Naive thymus-derived CD8-positive, alpha-beta T cell (primary cell): ENCODE measurements around the gene NR2F1. TPM values are rescaled to one million over a fixed set of nuclear protein-coding genes. Genes with fewer than 3 reads are reported as not detected.

Experiments
- ATAC-seq, 2 donors: fragments of 150-1000 bp; cut with Tn5 transposase in 1 of 2; sonication (Bioruptor Pico), chemical (Tn5 transposase) in 1 of 2; 1 replicate in 1 of 2; 2 replicates in 1 of 2; pipeline ENCODE4 v1.10.0; 2021; ENCODE audit warnings: mild to moderate bottlenecking in 2 of 2, moderate library complexity in 2 of 2
- POLR2A ChIA-PET: fragments of 350-600 bp; sonication (Branson Sonifier 250); formaldehyde crosslinking; loops from one replicate; lab custom pipeline; 2021; ENCODE audit warnings: antibody characterized with exemption; lab: Charles Lee
- DNase-seq, 10 donors: peaks; one replicate each; pipeline versions ENCODE4 v3.0.0 to v3.0.0-alpha.2; 2020 to 2022
- H3K27ac Mint-ChIP-seq, 10 donors: one replicate each; pipeline ENCODE4 v1.8.0; 2020 to 2022; ENCODE audit warnings: mild to moderate bottlenecking in 10 of 10, mixed read lengths in 10 of 10, moderate library complexity in 4 of 10, inconsistent platforms in 1 of 10
- H3K27me3 Mint-ChIP-seq, 5 donors: one replicate each; pipeline ENCODE4 v1.8.0; 2021 to 2022; ENCODE audit warnings: mixed read lengths in 5 of 5
- H3K36me3 Mint-ChIP-seq, 3 donors: one replicate each; pipeline ENCODE4 v1.8.0; 2020 to 2022; ENCODE audit warnings: mixed read lengths in 3 of 3, mild to moderate bottlenecking in 2 of 3, inconsistent platforms in 1 of 3
- H3K4me1 Mint-ChIP-seq, 4 donors: one replicate each; pipeline ENCODE4 v1.8.0; 2021 to 2022; ENCODE audit warnings: mixed read lengths in 4 of 4
- H3K4me3 Mint-ChIP-seq, 10 donors: one replicate each; pipeline ENCODE4 v1.8.0; 2020 to 2022; ENCODE audit warnings: mild to moderate bottlenecking in 10 of 10, mixed read lengths in 10 of 10, moderate library complexity in 6 of 10, inconsistent platforms in 1 of 10
- H3K9me3 Mint-ChIP-seq, 9 donors: one replicate each; pipeline ENCODE4 v1.8.0; 2020 to 2022; ENCODE audit warnings: mixed read lengths in 9 of 9, mild to moderate bottlenecking in 3 of 9, inconsistent platforms in 1 of 9, moderate library complexity in 1 of 9
- polyA plus RNA-seq, 3 donors: library from polyadenylated mRNA; unstranded; fragments of 300-500 nt; fragmentation: Illumina TruSeq; gene quantifications; one replicate each; pipeline ENCODE4 v1.2.3, GENCODE V29; 2021
- total RNA-seq, 8 experiments: library from RNA in 2 of 8; stranded (reverse) in 2 of 8; gene quantifications; one replicate each; pipeline ENCODE4 v1.2.3 and lab custom pipeline; 2021 to 2026

The NR2F1 gene
- total and polyA plus RNA-seq, 5 experiments from 2014 or later: not detected

- POLR2A ChIA-PET: no interaction called here
- Mint-ChIP-seq H3K4me3 (no peak overlapping the region), H3K9me3 (peaks cover 0 to 12% (median 5%) of the 10 kb centered on the region in 9 donors), H3K27ac (no peak overlapping the region), H3K27me3 (peaks cover 0 to 48% (median 19%) of the 10 kb centered on the region in 5 donors), H3K4me1 (peaks cover 12 to 22% (median 15%) of the 10 kb centered on the region in 4 donors), H3K36me3 (peaks cover 0 to 9% (median 5%) of the 10 kb centered on the region in 3 donors)
- ATAC-seq (no peak), DNase-seq (no peak)
Observed at GRCh38 chr5:93616538-93617174, 33.6 kb downstream of the NR2F1 start.

GRCh38 chr5:93620487-93621326 lies 37.7 kb downstream of the NR2F1 start:
- Mint-ChIP-seq H3K27ac (peak overlapping the region; percentile 5 to 95 (median 89)), H3K4me3 (peak overlapping the region; percentile 91 to 98 (median 95)), H3K36me3 (peaks cover 0 to 9% (median 0%) of the 10 kb centered on the region in 3 donors), H3K27me3 (peaks cover 0 to 20% (median 0%) of the 10 kb centered on the region in 5 donors), H3K9me3 (no peaks in the 10 kb centered on the region), H3K4me1 (peaks cover 17 to 26% (median 22%) of the 10 kb centered on the region in 4 donors)
- POLR2A ChIA-PET: no interaction called here
- ATAC-seq (peak; percentile 69 to 72), DNase-seq (peak; percentile 22 to 73 (median 63))

GRCh38 chr5:93621327-93621798 lies 38.3 kb downstream of the NR2F1 start:
- Mint-ChIP-seq H3K27ac (peak overlapping the region in 9 of 10 donors; percentile 2 to 94 (median 35)), H3K27me3 (peaks cover 0 to 17% (median 0%) of the 10 kb centered on the region in 5 donors), H3K36me3 (peaks cover 0 to 9% (median 0%) of the 10 kb centered on the region in 3 donors), H3K4me1 (peaks cover 17 to 26% (median 22%) of the 10 kb centered on the region in 4 donors), H3K9me3 (no peaks in the 10 kb centered on the region), H3K4me3 (peak overlapping the region; percentile 54 to 96 (median 64))
- DNase-seq (peak in 5 of 10 donors; percentile 24 to 62 (median 29)), ATAC-seq (peak; percentile 1 to 26)
- POLR2A ChIA-PET: no interaction called here

GRCh38 chr5:93622240-93622885 lies 39.3 kb downstream of the NR2F1 start:
- H3K27ac Mint-ChIP-seq: peak overlapping the region in 9 of 10 donors; percentile 2 to 94 (median 84)
- peak overlapping the region; percentile 12 to 96 (median 54) for H3K4me3 Mint-ChIP-seq
- H3K36me3 Mint-ChIP-seq: peaks cover 0 to 5% (median 0%) of the 10 kb centered on the region in 3 donors
- no peaks in the 10 kb centered on the region for H3K9me3 Mint-ChIP-seq
- peak; percentile 74 to 76 for ATAC-seq
- DNase-seq: peak in 8 of 10 donors; percentile 18 to 75 (median 60)
- POLR2A ChIA-PET: no interaction called here
- peaks cover 0 to 11% (median 0%) of the 10 kb centered on the region in 5 donors for H3K27me3 Mint-ChIP-seq
- H3K4me1 Mint-ChIP-seq: peaks cover 17 to 26% (median 22%) of the 10 kb centered on the region in 4 donors

GRCh38 chr5:93623153-93623552 lies 40.1 kb downstream of the NR2F1 start:
- ATAC-seq: no peak
- H3K4me3 Mint-ChIP-seq: no peak overlapping the region
- peaks cover 0 to 6% (median 0%) of the 10 kb centered on the region in 3 donors for H3K36me3 Mint-ChIP-seq
- peaks cover 0 to 11% (median 0%) of the 10 kb centered on the region in 5 donors for H3K27me3 Mint-ChIP-seq
- H3K9me3 Mint-ChIP-seq: no peaks in the 10 kb centered on the region
- H3K4me1 Mint-ChIP-seq: peaks cover 17 to 26% (median 22%) of the 10 kb centered on the region in 4 donors
- peak overlapping the region in 4 of 10 donors; percentile 13 to 85 (median 34) for H3K27ac Mint-ChIP-seq
- DNase-seq: no peak
- POLR2A ChIA-PET: no interaction called here

- H3K4me3 Mint-ChIP-seq: no peak overlapping the region
- H3K27ac Mint-ChIP-seq: no peak overlapping the region
- DNase-seq (no peak), ATAC-seq (no peak)
- H3K27me3 Mint-ChIP-seq: peaks cover 0 to under 1% (median 0%) of the 10 kb centered on the region in 5 donors
- H3K4me1 Mint-ChIP-seq: peaks cover 7 to 10% (median 9%) of the 10 kb centered on the region in 4 donors
- POLR2A ChIA-PET: no interaction called here
- H3K9me3 Mint-ChIP-seq: no peaks in the 10 kb centered on the region
- peaks cover 0 to 20% (median 7%) of the 10 kb centered on the region in 3 donors for H3K36me3 Mint-ChIP-seq
Observed at GRCh38 chr5:93626801-93627200, 43.8 kb downstream of the NR2F1 start.

GRCh38 chr5:93632327-93632726 lies 49.3 kb downstream of the NR2F1 start:
- no peak overlapping the region for H3K4me3 Mint-ChIP-seq
- H3K9me3 Mint-ChIP-seq: no peaks in the 10 kb centered on the region
- POLR2A ChIA-PET: no interaction called here
- no peaks in the 10 kb centered on the region for H3K27me3 Mint-ChIP-seq
- H3K4me1 Mint-ChIP-seq: no peaks in the 10 kb centered on the region
- no peak for DNase-seq
- H3K27ac Mint-ChIP-seq: no peak overlapping the region
- no peak for ATAC-seq
- H3K36me3 Mint-ChIP-seq: peaks cover 4 to 40% (median 40%) of the 10 kb centered on the region in 3 donors

- ATAC-seq: no peak
- peaks cover 4 to 36% (median 26%) of the 10 kb centered on the region in 3 donors for H3K36me3 Mint-ChIP-seq
- no peak overlapping the region for H3K4me3 Mint-ChIP-seq
- no peaks in the 10 kb centered on the region for H3K9me3 Mint-ChIP-seq
- H3K4me1 Mint-ChIP-seq: no peaks in the 10 kb centered on the region
- POLR2A ChIA-PET: no interaction called here
- DNase-seq: no peak
- H3K27me3 Mint-ChIP-seq: no peaks in the 10 kb centered on the region
- H3K27ac Mint-ChIP-seq: no peak overlapping the region
Observed at GRCh38 chr5:93635991-93636390, 53.0 kb downstream of the NR2F1 start.

GRCh38 chr5:93636837-93637236 lies 53.8 kb downstream of the NR2F1 start:
- POLR2A ChIA-PET: no interaction called here
- Mint-ChIP-seq H3K27me3 (no peaks in the 10 kb centered on the region), H3K36me3 (peaks cover 4 to 33% (median 22%) of the 10 kb centered on the region in 3 donors), H3K9me3 (no peaks in the 10 kb centered on the region), H3K27ac (no peak overlapping the region), H3K4me3 (no peak overlapping the region), H3K4me1 (no peaks in the 10 kb centered on the region)
- DNase-seq: no peak
- ATAC-seq: no peak

GRCh38 chr5:93637697-93638096 lies 54.7 kb downstream of the NR2F1 start:
- H3K27ac Mint-ChIP-seq: no peak overlapping the region
- H3K9me3 Mint-ChIP-seq: no peaks in the 10 kb centered on the region

GRCh38 chr5:93642526-93642925 lies 59.5 kb downstream of the NR2F1 start:
- no peaks in the 10 kb centered on the region for H3K27me3 Mint-ChIP-seq
- no peaks in the 10 kb centered on the region for H3K9me3 Mint-ChIP-seq
- POLR2A ChIA-PET: no interaction called here
- ATAC-seq (no peak), DNase-seq (no peak)
- H3K4me1 Mint-ChIP-seq: peaks cover 0 to 2% (median 0%) of the 10 kb centered on the region in 4 donors
- no peak overlapping the region for H3K27ac Mint-ChIP-seq
- no peak overlapping the region for H3K4me3 Mint-ChIP-seq
- H3K36me3 Mint-ChIP-seq: peaks cover 0 to 4% (median 4%) of the 10 kb centered on the region in 3 donors

More at GRCh38 chr5:93637697-93638096, 54.7 kb downstream of the NR2F1 start:
- Mint-ChIP-seq H3K4me3 (no peak overlapping the region), H3K27me3 (no peaks in the 10 kb centered on the region), H3K4me1 (no peaks in the 10 kb centered on the region), H3K36me3 (peaks cover 4 to 27% (median 20%) of the 10 kb centered on the region in 3 donors)
- ATAC-seq (no peak), DNase-seq (no peak)
- POLR2A ChIA-PET: no interaction called here
